Thyroid gland (tissue), 4 donors: Measurements from ENCODE around the gene AMOTL2.

Source experiments
- CTCF ChIP-seq, 6 experiments: fragments of 200-600 bp in 3 of 6; fragments of 450-650 bp in 3 of 6; sonication (generic) in 3 of 6; IDR thresholded peaks; one replicate each; pipeline ENCODE4 v1.5.1; 2016 to 2019; ENCODE audit warnings: antibody characterized with exemption in 6 of 6, mild to moderate bottlenecking in 2 of 6, inconsistent platforms in 1 of 6, moderate library complexity in 1 of 6
- POLR2A ChIP-seq, 2 donors: fragments of 450-650 bp; IDR thresholded peaks; one replicate each; pipeline ENCODE4 v1.6.1; 2017; ENCODE audit warnings: antibody characterized with exemption in 2 of 2, mild to moderate bottlenecking in 2 of 2, moderate library complexity in 1 of 2

DNA sequence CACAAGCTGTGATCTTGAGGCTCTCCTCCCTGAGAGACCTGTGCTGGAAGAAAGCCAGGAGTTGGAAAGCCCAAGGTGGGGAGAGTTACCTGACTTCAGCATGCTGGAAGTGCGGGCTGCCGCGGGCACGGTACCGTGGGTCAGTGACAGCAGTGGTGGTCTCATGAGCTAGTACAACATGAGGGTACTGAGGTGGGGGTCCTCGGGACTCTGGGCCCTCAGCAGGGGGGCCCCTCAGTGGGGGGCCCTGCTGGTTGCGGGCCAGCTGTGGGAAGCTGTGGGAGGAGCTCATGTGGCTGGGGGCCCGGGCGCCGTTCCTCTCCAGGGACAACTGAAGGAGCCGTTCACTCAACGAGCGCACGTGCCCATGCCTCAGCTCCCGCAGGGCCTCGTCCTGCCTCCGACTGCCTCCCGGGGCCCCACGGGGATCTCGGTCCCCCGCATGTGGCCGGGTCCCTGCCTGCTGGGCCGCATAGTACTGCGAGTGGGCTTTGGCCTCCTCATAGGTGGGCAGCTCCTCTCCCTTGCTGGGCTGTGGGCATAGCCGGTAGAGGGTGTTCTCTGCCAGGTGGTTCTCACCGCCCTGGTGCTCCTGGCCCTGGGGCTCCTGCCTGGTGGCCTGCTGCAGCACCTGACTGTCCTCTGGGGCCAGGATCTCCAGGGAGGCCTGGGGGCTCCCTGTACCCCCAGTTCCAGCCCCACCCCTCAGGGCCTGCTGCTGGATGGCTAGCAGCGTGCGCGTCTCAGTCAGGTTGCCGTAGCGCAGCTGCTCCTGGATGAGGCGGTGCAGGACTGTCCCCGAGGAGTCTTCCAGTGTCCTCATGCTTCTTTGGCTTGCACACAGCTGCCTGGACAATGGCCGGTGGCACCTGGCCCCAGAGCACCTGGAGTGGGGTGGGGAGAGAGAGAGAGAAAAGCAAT, 3.4 kb downstream of the AMOTL2 start:
- no peak for TF ChIP-seq POLR2A (IDR thresholded peaks at IDR 0.05)
- no peak for TF ChIP-seq CTCF (IDR thresholded peaks at IDR 0.05)
